HCT116 (cell line): ENCODE results near the gene NME2.

ENCODE experiments used
- ATF3 ChIP-seq: IDR thresholded peaks from 2 replicates; pipeline ENCODE4 v1.6.1; 2012
- CTCF ChIP-seq, 3 experiments: fragments of 200-600 bp in 1 of 3; sonication (generic) in 1 of 3; IDR thresholded peaks in 2 of 3; conservative IDR thresholded peaks in 1 of 3; 2 replicates each; pipeline ENCODE4 v1.5.1; 2012 to 2017; ENCODE audit warnings: low read depth in 2 of 3, low read length in 2 of 3, antibody characterized with exemption in 1 of 3, borderline replicate concordance in 1 of 3, control low read depth in 1 of 3, mild to moderate bottlenecking in 1 of 3, mixed read lengths in 1 of 3, mixed run types in 1 of 3, moderate library complexity in 1 of 3; ENCODE audit not compliant: insufficient read depth in 1 of 3
- EGR1 ChIP-seq: IDR thresholded peaks from 2 replicates; pipeline ENCODE4 v1.6.1; 2012; ENCODE audit warnings: low read depth
- REST ChIP-seq: IDR thresholded peaks from 2 replicates; pipeline ENCODE4 v1.6.1; 2012; ENCODE audit warnings: low read depth

GRCh38 chr17:51132964-51133319 is 33.3 kb upstream of the NME2 start:
- TF ChIP-seq CTCF (IDR thresholded peaks at IDR 0.05 in 2 of 3, conservative IDR thresholded peaks at IDR 0.05 in 1 of 3; ENCODE audit: borderline replicate concordance in 1 of 3, insufficient read depth in 1 of 3, low read depth in 2 of 3, low read length in 2 of 3) (no peak), REST (no peak), ATF3 (no peak), EGR1 (no peak)
